Pancreas (tissue), 10 donors: ENCODE results near the gene CHSY1. TPM values are rescaled to one million over a fixed set of nuclear protein-coding genes. Genes with fewer than 3 reads are reported as not detected.

Experiments used
- ATAC-seq, 4 donors: fragments of 200-7000 bp; cut with Tn5 transposase; one replicate each; pipeline versions ENCODE4 v1.8.0 to v1.9.1; 2020; ENCODE audit warnings: mild to moderate bottlenecking in 4 of 4, moderate library complexity in 4 of 4
- DNase-seq, 6 donors: peaks; one replicate each; pipeline ENCODE4 v3.0.0-alpha.2; 2020
- FAIRE-seq: peaks from 2 replicates; lab custom pipeline; 2012; peaks lifted over from hg19 to GRCh38; lab: Jason Lieb, UNC
- H3K27ac ChIP-seq, 4 donors: fragments of 200-600 bp; sonication (generic); 1 replicate in 3 of 4; 2 replicates in 1 of 4; pipeline versions ENCODE4 v1.5.0 to v1.8.0; 2020
- H3K27me3 ChIP-seq, 4 donors: fragments of 200-600 bp; one replicate each; pipeline ENCODE4 v1.8.0; 2021
- H3K36me3 ChIP-seq, 3 donors: fragments of 200-600 bp; sonication (generic) in 1 of 3; one replicate each; pipeline versions ENCODE4 v1.5.0 to v1.8.0; 2020 to 2021
- H3K4me1 ChIP-seq, 3 donors: fragments of 200-600 bp; one replicate each; pipeline ENCODE4 v1.8.0; 2021
- H3K4me3 ChIP-seq, 4 donors: fragments of 200-600 bp; sonication (generic) in 2 of 4; one replicate each; pipeline versions ENCODE4 v1.5.0 to v1.8.0; 2020 to 2021
- H3K9me3 ChIP-seq, 4 donors: fragments of 200-600 bp; one replicate each; pipeline ENCODE4 v1.8.0; 2021
- WGBS, 2 donors: extraction: QIAGEN DNeasy Blood & Tissue Kit; methylation state at CpG; one replicate each; pipeline ENCODE4 v1.1.7; 2013; 5-methylcytosine and 5-hydroxymethylcytosine counted together
- intact Hi-C, 3 donors: fragments of 100-400 bp; cut with DNase I; formaldehyde crosslinking; loops; one replicate each; pipeline versions ENCODE4 v1.11.1 to v1.14.2; 2022
- polyA plus RNA-seq, 2 donors: library from polyadenylated mRNA; stranded (reverse); fragments of 200-250 nt; gene quantifications; one replicate each; pipeline ENCODE4 v1.2.3, GENCODE V29; 2013
- total RNA-seq, 6 donors: library from RNA; stranded (reverse); fragmentation: NEBNext Ultra II Directional in 4 of 6; extraction: Animal tissue kit (Norgen Biotek cat#: 25700) in 4 of 6; gene quantifications; one replicate each; pipeline versions ENCODE4 v1.2.1 to v1.2.4, GENCODE V29; 2021 to 2023
- TF ChIP-seq, protein P1 (sequence below), 4 donors: fragments of 200-600 bp; sonication (generic) in 3 of 4; IDR thresholded peaks; one replicate each; pipeline versions ENCODE4 v1.5.0 to v1.8.0; 2021; ENCODE audit warnings: antibody characterized with exemption in 4 of 4
- donor health status: healthy with polysubstance abuse.
- donor health status: DM: no; HTN: no; CAD: no; lungs with moderate emphysema.
- donor health status: DM: no; HTN: no; CAD: no.
- donor health status: control.
- donor health status: control.
- donor health status: Bipolar disorder and iron deficiency.
- donor health status: DM: yes; HTN: yes; CAD: no.
- donor health status: DM: no; HTN: no; CAD: no.
- donor health status: DM: no; HTN: no; CAD: no.
- donor health status: DM: yes; HTN: yes; CAD: no.

Gene CHSY1
- total and polyA plus RNA-seq, 8 donors: 3.4 to 11.2 (median 5.5) TPM

DNA sequence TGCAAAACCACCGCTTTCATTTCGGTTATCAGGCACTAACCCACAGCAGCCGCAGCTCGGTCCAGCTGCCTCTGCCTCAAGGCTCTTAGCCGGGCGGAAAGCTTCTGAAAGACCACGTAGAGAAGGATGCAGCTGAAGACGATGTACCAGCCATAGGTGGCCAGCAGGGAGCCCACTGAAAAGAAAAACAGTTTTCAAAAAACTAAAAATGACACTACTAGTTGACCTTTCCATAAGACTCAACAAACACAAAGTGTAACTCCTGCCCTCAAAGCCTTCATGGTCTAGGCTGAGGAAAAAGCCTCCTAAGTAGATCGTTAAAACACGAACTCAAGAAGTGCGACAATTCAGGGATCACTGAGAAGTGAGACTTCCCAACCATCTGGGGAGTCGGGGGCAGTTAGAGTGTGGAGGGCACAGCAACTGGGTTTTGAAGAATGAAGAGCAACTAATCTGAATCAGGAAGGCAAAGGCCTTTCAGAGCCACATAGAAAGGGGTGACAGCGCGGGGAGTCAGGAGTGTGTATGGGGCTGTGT lies 24.7 kb upstream of the CHSY1 start:
- no peak for DNase-seq
- FAIRE-seq: no peak
- peak; percentile 13 to 43 (median 28) for ATAC-seq

DNA sequence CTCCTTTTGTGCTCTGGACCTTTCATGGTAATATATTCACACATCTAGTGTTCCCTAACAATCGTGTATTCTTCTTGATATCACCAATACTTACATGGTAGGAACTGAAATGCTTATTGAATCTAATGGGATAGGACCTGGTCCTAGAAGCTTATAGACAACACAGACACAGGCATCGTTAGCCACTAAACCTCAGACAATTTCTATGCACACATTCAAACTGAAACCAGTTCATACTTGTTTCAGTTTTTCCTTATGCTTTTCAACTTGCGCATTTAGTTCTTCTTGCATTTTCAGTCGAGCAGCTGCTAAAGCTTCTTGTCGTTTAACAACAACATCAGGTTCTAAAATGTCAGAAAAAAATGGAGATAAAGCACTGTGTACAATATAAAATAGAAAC lies 23.2 kb upstream of the CHSY1 start:
- ATAC-seq: no peak
- no peaks in the 10 kb centered on the region for H3K27me3 ChIP-seq
- H3K36me3 ChIP-seq: peaks cover 15 to 52% (median 32%) of the 10 kb centered on the region in 3 donors
- DNase-seq: no peak
- H3K4me3 ChIP-seq: no peak overlapping the region
- TF ChIP-seq, protein P1, sequence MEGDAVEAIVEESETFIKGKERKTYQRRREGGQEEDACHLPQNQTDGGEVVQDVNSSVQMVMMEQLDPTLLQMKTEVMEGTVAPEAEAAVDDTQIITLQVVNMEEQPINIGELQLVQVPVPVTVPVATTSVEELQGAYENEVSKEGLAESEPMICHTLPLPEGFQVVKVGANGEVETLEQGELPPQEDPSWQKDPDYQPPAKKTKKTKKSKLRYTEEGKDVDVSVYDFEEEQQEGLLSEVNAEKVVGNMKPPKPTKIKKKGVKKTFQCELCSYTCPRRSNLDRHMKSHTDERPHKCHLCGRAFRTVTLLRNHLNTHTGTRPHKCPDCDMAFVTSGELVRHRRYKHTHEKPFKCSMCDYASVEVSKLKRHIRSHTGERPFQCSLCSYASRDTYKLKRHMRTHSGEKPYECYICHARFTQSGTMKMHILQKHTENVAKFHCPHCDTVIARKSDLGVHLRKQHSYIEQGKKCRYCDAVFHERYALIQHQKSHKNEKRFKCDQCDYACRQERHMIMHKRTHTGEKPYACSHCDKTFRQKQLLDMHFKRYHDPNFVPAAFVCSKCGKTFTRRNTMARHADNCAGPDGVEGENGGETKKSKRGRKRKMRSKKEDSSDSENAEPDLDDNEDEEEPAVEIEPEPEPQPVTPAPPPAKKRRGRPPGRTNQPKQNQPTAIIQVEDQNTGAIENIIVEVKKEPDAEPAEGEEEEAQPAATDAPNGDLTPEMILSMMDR (IDR thresholded peaks at IDR 0.05): no peak
- H3K27ac ChIP-seq: no peak overlapping the region
- intact Hi-C loops: no loop called here
- no peaks in the 10 kb centered on the region for H3K9me3 ChIP-seq
- FAIRE-seq: no peak
- H3K4me1 ChIP-seq: peaks cover 0 to 8% (median 0%) of the 10 kb centered on the region in 3 donors
- WGBS, 2 donors: 67 to 73% methylated on average over 5 of the region's 5 CpGs

More for the DNA sequence above, 24.7 kb upstream of the CHSY1 start:
- no peaks in the 10 kb centered on the region for H3K27me3 ChIP-seq
- peak overlapping the region; percentile 87 to 95 (median 94) for H3K4me3 ChIP-seq
- peak overlapping the region; percentile 78 to 84 (median 80) for H3K27ac ChIP-seq
- intact Hi-C loops: no loop called here
- TF ChIP-seq, protein P1 (IDR thresholded peaks at IDR 0.05): peak in 1 of 4 donors; percentile 18
- H3K9me3 ChIP-seq: no peaks in the 10 kb centered on the region
- H3K36me3 ChIP-seq: peaks cover 15 to 37% (median 27%) of the 10 kb centered on the region in 3 donors
- 6 to 10% methylated on average over 14 of the region's 14 CpGs for WGBS, 2 donors
- peaks cover 0 to 8% (median 0%) of the 10 kb centered on the region in 3 donors for H3K4me1 ChIP-seq

DNA sequence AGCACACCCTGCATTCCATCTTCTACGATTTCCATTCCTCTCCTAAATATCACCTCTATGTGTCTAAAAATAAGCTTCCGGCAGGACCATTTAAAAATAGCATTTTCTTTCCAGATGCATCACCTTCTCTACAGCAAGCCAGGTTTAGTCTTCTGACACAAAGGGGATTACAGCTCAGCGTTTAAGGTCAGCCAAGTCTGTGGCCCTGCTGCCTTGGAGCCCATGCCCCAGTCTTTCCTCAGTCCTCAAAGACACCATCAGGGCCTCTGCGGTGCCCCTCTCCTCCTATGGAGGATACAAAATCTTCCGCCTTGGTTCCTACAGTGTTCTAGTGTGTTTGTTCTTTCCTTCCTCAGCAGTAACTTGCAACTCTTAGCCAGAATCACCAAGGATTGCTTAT lies 21.7 kb upstream of the CHSY1 start:
- FAIRE-seq: no peak
- intact Hi-C loops: no loop called here
- H3K27ac ChIP-seq: no peak overlapping the region
- H3K27me3 ChIP-seq: no peaks in the 10 kb centered on the region
- H3K4me3 ChIP-seq: no peak overlapping the region
- no peak for ATAC-seq
- 77 to 92% methylated on average over 5 of the region's 5 CpGs for WGBS, 2 donors
- no peak for DNase-seq
- H3K36me3 ChIP-seq: peaks cover 15 to 53% (median 32%) of the 10 kb centered on the region in 3 donors
- peaks cover 0 to 8% (median 0%) of the 10 kb centered on the region in 3 donors for H3K4me1 ChIP-seq
- TF ChIP-seq, protein P1 (IDR thresholded peaks at IDR 0.05): no peak
- no peaks in the 10 kb centered on the region for H3K9me3 ChIP-seq

DNA sequence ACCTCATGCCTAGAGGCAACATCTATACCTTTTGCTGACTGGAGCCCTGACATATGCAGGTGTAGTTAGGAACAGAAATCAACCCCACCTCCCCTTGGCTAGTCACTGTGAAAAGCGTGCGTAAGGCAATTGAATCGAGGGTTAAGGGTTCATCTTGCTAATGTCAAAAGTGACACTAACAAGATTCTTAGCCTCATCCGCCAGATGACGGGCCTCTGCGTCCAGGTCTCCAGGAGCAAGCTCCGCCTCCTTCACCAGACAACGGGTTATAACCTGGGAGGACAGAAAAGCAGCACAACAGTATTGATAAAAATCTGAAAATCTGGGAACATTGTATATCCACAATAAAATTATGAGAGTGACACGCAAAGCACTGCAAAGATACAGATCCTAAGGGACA lies 20.7 kb upstream of the CHSY1 start:
- Histone ChIP-seq H3K9me3 (no peaks in the 10 kb centered on the region), H3K36me3 (peaks cover 15 to 53% (median 32%) of the 10 kb centered on the region in 3 donors), H3K4me1 (peaks cover 0 to 12% (median 4%) of the 10 kb centered on the region in 3 donors), H3K4me3 (no peak overlapping the region), H3K27ac (no peak overlapping the region), H3K27me3 (no peaks in the 10 kb centered on the region)
- FAIRE-seq (no peak), DNase-seq (no peak), ATAC-seq (no peak)
- intact Hi-C loops: no loop called here
- 87 to 88% methylated on average over 9 of the region's 9 CpGs for WGBS, 2 donors
- TF ChIP-seq, protein P1 (IDR thresholded peaks at IDR 0.05): no peak
